SK-N-SH (cell line): ENCODE data around the gene CLK2. TPM values are rescaled to one million over a fixed set of nuclear protein-coding genes. Genes with fewer than 3 reads are reported as not detected.
"Not testable (repeated sequence)": the region's sequence is repeated elsewhere in the genome, so short reads cannot be mapped to it uniquely, and the experiment has no call there.

ENCODE experiments used
- CTCF ChIA-PET: fragments of 300-600, 350-600 bp; formaldehyde crosslinking; extraction: SDS; loops from one replicate; lab custom pipeline; 2021; lab: Yijun Ruan, JAX
- POLR2A ChIA-PET: fragments of 350-600 bp; sonication (Branson Sonifier 250); formaldehyde crosslinking; extraction: SDS; loops from one replicate; lab custom pipeline; 2020; ENCODE audit warnings: antibody characterized with exemption, inconsistent platforms; lab: Yijun Ruan, JAX
- DNase-seq: peaks from one replicate; pipeline ENCODE4 v3.0.0; 2012
- H2AFZ ChIP-seq: fragments of 200-600 bp; sonication (generic); 2 replicates; pipeline ENCODE4 v1.8.1; 2016; ENCODE audit warnings: antibody characterized with exemption, mild to moderate bottlenecking, low read depth
- H3F3A ChIP-seq: fragments of 200-600 bp; sonication (generic); replicated peaks from 2 replicates; pipeline ENCODE3; 2016; ENCODE audit warnings: antibody characterized with exemption, mild to moderate bottlenecking; ENCODE audit not compliant: insufficient read depth
- H3K27ac ChIP-seq, 2 experiments: fragments of 200-500 bp in 1 of 2; fragments of 200-600 bp in 1 of 2; sonication (Bioruptor generic) in 1 of 2; sonication (generic), shearing (Covaris generic) in 1 of 2; 2 replicates each; pipeline versions ENCODE4 v1.5.1 to v1.6.1; 2014 to 2016; ENCODE audit warnings: low read depth in 2 of 2, inconsistent platforms in 1 of 2, low read length in 1 of 2, mild to moderate bottlenecking in 1 of 2, mixed read lengths in 1 of 2
- H3K27me3 ChIP-seq: fragments of 200-600 bp; sonication (generic), shearing (Covaris generic); 2 replicates; pipeline ENCODE4 v1.6.1; 2016; ENCODE audit warnings: mixed run types; ENCODE audit not compliant: insufficient read depth
- H3K36me3 ChIP-seq, 2 experiments: fragments of 200-500 bp in 1 of 2; fragments of 200-600 bp in 1 of 2; sonication (Bioruptor generic) in 1 of 2; sonication (generic) in 1 of 2; replicated peaks in 1 of 2; 2 replicates each; pipeline versions ENCODE3 to v1.5.1; 2014 to 2016; ENCODE audit warnings: low read length in 1 of 2, mild to moderate bottlenecking in 1 of 2; ENCODE audit not compliant: insufficient read depth in 2 of 2, control insufficient read depth in 1 of 2
- H3K4me1 ChIP-seq, 2 experiments: fragments of 200-500 bp in 1 of 2; fragments of 200-600 bp in 1 of 2; sonication (Bioruptor generic) in 1 of 2; sonication (generic), shearing (Covaris generic) in 1 of 2; 2 replicates each; pipeline versions ENCODE4 v1.5.1 to v1.6.1; 2014 to 2016; ENCODE audit warnings: low read depth in 1 of 2, low read length in 1 of 2, mixed run types in 1 of 2; ENCODE audit not compliant: insufficient read depth in 2 of 2, control insufficient read depth in 1 of 2
- H3K4me2 ChIP-seq: fragments of 200-600 bp; sonication (generic), shearing (Covaris generic); 2 replicates; pipeline ENCODE4 v1.6.1; 2017; ENCODE audit warnings: mixed run types
- H3K4me3 ChIP-seq, 2 experiments: fragments of 200-500 bp in 1 of 2; fragments of 200-600 bp in 1 of 2; sonication (Bioruptor generic) in 1 of 2; sonication (generic), shearing (Covaris generic) in 1 of 2; 2 replicates each; pipeline versions ENCODE4 v1.5.1 to v1.8.1; 2014 to 2016; ENCODE audit warnings: low read depth in 2 of 2, inconsistent platforms in 1 of 2, low read length in 1 of 2, mild to moderate bottlenecking in 1 of 2, mixed read lengths in 1 of 2, moderate library complexity in 1 of 2
- H3K79me2 ChIP-seq: fragments of 200-600 bp; sonication (generic); 2 replicates; pipeline ENCODE4 v1.8.1; 2017; ENCODE audit warnings: mild to moderate bottlenecking; ENCODE audit not compliant: insufficient read depth
- H3K9ac ChIP-seq: fragments of 200-600 bp; sonication (generic); 2 replicates; pipeline ENCODE4 v1.6.1; 2017; ENCODE audit warnings: mixed run types
- H3K9me2 ChIP-seq: fragments of 200-600 bp; sonication (generic); 2 replicates; pipeline ENCODE4 v1.6.1; 2017; ENCODE audit warnings: mixed run types
- H3K9me3 ChIP-seq: fragments of 200-600 bp; sonication (generic); 2 replicates; pipeline ENCODE4 v1.6.1; 2017; ENCODE audit warnings: mixed run types, mild to moderate bottlenecking, moderate library complexity
- H4K20me1 ChIP-seq: fragments of 200-600 bp; sonication (generic); 2 replicates; pipeline ENCODE4 v1.6.1; 2017; ENCODE audit warnings: mild to moderate bottlenecking, mixed run types; ENCODE audit not compliant: insufficient read depth
- CHD2 ChIP-seq: fragments of 150-350 bp; IDR thresholded peaks from 2 replicates; pipeline ENCODE4 v1.6.1; 2018; ENCODE audit warnings: low read length; ENCODE audit not compliant: partially characterized antibody
- FOSL2 ChIP-seq: IDR thresholded peaks from 2 replicates; pipeline ENCODE4 v1.4.0; 2012; ENCODE audit warnings: low read depth, mild to moderate bottlenecking, moderate library complexity, borderline replicate concordance
- MEF2A ChIP-seq: IDR thresholded peaks from 2 replicates; pipeline ENCODE4 v1.4.0; 2012; ENCODE audit warnings: low read depth, borderline replicate concordance
- NFIC ChIP-seq: IDR thresholded peaks from 2 replicates; pipeline ENCODE4 v1.4.0; 2012; ENCODE audit warnings: borderline replicate concordance
- NRF1 ChIP-seq: IDR thresholded peaks from 2 replicates; pipeline ENCODE4 v1.6.1; 2012; ENCODE audit warnings: low read depth, mild to moderate bottlenecking, low read length
- RXRA ChIP-seq: IDR thresholded peaks from 2 replicates; pipeline ENCODE4 v1.4.0; 2012; ENCODE audit warnings: low read depth, mild to moderate bottlenecking, borderline replicate concordance
- SMC3 ChIP-seq: IDR thresholded peaks from 2 replicates; pipeline ENCODE4 v1.6.1; 2012; ENCODE audit warnings: low read depth, low read length, improper control_type of control experiment
- TCF12 ChIP-seq: IDR thresholded peaks from 2 replicates; pipeline ENCODE4 v1.4.0; 2012
- WGBS: methylation state at CpG from one replicate; pipeline ENCODE4 v1.1.6; 2017; ENCODE audit warnings: low lambda C conversion rate; 5-methylcytosine and 5-hydroxymethylcytosine counted together
- polyA plus RNA-seq, 3 experiments: library from polyadenylated mRNA; depleted of rRNA; stranded (reverse); fragments of >200 nt; gene quantifications; 2 replicates each; pipeline ENCODE4 v1.2.3, GENCODE V29; 2012
- TF ChIP-seq, protein P1 (sequence below): fragments of 200-600 bp; sonication (generic); IDR thresholded peaks from 2 replicates; pipeline ENCODE4 v1.6.1; 2017; ENCODE audit warnings: antibody characterized with exemption, mild to moderate bottlenecking, moderate library complexity

The CLK2 gene
- polyA plus RNA-seq, 1 of the 3 experiments (the other 2 are of a cell fraction): 76.7 TPM

DNA sequence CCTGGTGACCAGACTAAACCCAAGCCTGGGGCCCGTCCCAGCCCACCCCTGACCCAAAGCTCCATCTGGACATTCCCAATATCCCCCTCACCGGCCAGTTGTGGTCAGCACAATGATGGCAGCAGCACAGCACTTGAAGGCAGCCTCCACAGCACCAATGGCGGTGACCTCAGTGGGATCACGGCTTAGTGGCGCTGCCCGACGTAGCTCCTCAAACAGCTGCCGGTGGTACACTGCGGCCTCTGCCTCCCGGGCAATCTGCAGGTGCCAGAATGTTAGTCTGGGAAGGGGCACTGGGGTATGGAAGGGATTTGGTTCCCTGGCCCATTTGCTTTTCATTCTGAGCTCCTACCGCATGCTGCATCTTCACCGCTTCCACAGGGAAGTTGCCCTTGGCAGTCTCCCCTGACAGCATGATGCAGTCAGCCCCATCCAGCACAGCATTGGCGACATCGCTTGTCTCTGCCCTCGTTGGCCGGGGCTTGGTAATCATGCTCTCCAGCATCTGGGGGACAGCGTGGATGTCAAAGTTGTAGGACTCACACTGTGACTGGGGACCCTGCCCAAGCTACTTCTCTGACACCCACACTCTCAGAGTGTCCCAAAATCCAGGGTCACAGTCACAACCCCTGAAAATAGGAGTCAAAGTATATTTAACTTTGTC is 19.9 kb upstream of the CLK2 start (continued):
- TF ChIP-seq, protein P1, sequence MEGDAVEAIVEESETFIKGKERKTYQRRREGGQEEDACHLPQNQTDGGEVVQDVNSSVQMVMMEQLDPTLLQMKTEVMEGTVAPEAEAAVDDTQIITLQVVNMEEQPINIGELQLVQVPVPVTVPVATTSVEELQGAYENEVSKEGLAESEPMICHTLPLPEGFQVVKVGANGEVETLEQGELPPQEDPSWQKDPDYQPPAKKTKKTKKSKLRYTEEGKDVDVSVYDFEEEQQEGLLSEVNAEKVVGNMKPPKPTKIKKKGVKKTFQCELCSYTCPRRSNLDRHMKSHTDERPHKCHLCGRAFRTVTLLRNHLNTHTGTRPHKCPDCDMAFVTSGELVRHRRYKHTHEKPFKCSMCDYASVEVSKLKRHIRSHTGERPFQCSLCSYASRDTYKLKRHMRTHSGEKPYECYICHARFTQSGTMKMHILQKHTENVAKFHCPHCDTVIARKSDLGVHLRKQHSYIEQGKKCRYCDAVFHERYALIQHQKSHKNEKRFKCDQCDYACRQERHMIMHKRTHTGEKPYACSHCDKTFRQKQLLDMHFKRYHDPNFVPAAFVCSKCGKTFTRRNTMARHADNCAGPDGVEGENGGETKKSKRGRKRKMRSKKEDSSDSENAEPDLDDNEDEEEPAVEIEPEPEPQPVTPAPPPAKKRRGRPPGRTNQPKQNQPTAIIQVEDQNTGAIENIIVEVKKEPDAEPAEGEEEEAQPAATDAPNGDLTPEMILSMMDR: no peak
- TF ChIP-seq TCF12: no peak

DNA sequence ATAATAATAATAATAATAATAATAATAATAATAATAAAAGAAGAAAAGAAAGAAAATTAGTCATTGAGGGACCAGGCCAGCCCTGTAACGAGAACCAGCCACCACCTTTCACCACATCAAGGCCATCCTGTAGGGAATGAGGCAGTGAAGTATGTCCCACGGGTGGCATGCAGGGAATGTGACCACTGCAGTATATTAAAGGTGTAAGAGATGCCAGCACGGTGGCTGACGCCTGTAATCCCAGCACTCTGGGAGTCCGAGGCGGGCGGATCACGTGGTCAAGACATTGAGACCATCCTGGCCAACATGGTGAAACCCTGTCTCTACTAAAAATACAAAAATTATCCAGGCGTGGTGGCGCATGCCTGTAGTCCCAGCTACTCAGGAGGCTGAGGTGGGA is 17.7 kb upstream of the CLK2 start:
- H3K9me3 ChIP-seq, H3K27ac ChIP-seq, H3K9me2 ChIP-seq, H3K27me3 ChIP-seq, H2AFZ ChIP-seq, H3K36me3 ChIP-seq, H4K20me1 ChIP-seq, H3K4me1 ChIP-seq, H3K9ac ChIP-seq, POLR2A ChIA-PET, H3K4me3 ChIP-seq, H3K79me2 ChIP-seq, H3K4me2 ChIP-seq, H3F3A ChIP-seq, DNase-seq: not testable (repeated sequence)
- WGBS: 75% methylated on average over 8 of the region's 10 CpGs
- CTCF ChIA-PET: interaction anchor here (1.8 kb wide), 1 partner anchor 12 kb away, joined by 8 read pairs; no protein-coding TSS in a partner anchor

- DNase-seq: no peak
- Histone ChIP-seq H3K27ac (no peak overlapping the region), H3K27me3 (no peaks in the 10 kb centered on the region), H3K9me3 (no peaks in the 10 kb centered on the region)
- CTCF ChIA-PET: interaction anchor here (0.8 kb wide), 1 partner anchor 20 kb away, joined by 3 read pairs; the partner anchor contains the start of gene FDPS
- no peak for TF ChIP-seq NFIC
- no peak for TF ChIP-seq NRF1
- TF ChIP-seq FOSL2: no peak
- no peak for TF ChIP-seq SMC3
- TF ChIP-seq RXRA: no peak
- TF ChIP-seq MEF2A: no peak
- TF ChIP-seq CHD2: no peak
- TF ChIP-seq, all 33 proteins: peak for 0
- Histone ChIP-seq H3K4me1 (no peaks in the 10 kb centered on the region), H3K79me2 (no peaks in the 10 kb centered on the region), H3K9me2 (no peaks in the 10 kb centered on the region), H3K36me3 (no peaks in the 10 kb centered on the region), H4K20me1 (no peaks in the 10 kb centered on the region), H3K4me3 (no peak overlapping the region), H3F3A (no peaks in the 10 kb centered on the region), H3K9ac (no peak overlapping the region), H2AFZ (no peak overlapping the region), H3K4me2 (no peak overlapping the region)
- WGBS: 89% methylated on average over 14 of the region's 21 CpGs
- POLR2A ChIA-PET: no interaction called here
Measured at GRCh38 chr1:155287987-155288543, 14.8 kb upstream of the CLK2 start.
